Measurements from ENCODE around the gene PBXIP1.
"Not testable (repeated sequence)": the region's sequence is repeated elsewhere in the genome, so short reads cannot be mapped to it uniquely, and the experiment has no call there.

The PBXIP1 gene, protein sequence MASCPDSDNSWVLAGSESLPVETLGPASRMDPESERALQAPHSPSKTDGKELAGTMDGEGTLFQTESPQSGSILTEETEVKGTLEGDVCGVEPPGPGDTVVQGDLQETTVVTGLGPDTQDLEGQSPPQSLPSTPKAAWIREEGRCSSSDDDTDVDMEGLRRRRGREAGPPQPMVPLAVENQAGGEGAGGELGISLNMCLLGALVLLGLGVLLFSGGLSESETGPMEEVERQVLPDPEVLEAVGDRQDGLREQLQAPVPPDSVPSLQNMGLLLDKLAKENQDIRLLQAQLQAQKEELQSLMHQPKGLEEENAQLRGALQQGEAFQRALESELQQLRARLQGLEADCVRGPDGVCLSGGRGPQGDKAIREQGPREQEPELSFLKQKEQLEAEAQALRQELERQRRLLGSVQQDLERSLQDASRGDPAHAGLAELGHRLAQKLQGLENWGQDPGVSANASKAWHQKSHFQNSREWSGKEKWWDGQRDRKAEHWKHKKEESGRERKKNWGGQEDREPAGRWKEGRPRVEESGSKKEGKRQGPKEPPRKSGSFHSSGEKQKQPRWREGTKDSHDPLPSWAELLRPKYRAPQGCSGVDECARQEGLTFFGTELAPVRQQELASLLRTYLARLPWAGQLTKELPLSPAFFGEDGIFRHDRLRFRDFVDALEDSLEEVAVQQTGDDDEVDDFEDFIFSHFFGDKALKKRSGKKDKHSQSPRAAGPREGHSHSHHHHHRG

DNA sequence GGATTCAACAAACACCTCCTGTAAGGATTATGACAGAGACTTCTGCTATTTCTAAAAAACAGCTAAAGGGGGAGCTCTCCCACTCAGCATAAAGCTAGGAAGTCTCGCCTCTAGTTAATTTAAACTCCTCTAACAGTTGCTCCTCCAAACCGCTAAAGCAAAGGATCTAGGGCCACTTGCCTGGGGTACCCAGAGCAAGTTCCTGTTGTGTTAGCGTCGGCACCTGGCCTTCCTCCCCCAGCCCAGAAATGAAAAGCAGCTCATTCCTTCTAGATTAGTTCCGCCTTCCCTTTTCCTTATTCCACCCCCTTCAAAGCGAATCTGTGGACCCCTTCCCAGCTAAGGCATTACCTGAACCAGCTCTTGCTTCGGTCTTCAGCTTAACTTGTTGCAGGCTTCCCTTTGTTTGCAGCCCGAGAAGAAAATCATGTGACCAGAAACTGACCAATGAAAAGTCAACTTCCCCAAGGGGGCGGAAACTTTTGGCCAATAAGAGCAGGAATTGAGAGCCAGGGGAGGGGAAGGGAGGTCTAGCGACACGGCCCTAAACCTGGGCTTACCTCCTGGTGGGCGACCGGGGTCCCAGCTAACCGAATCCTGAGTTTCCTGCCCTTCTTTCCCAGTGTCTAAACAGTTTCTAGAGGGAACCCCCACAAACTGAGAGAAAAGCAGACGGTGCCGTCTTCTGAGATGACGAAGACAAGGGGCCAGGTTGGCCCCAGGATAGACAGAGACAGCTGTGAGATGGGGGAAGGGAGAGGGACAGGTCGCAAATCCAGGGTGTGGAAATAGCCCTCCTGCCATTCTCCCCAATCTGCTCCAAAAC, at the start of gene PBXIP1:
Gene PBXIP1 (minus strand): TSS at position 382 of the 826 bp plus-strand sequence. CDS start 2,378 bp downstream, outside the sequence.
- peak; percentile 47 for DNase-seq (ENCODE audit: low read depth)

DNA sequence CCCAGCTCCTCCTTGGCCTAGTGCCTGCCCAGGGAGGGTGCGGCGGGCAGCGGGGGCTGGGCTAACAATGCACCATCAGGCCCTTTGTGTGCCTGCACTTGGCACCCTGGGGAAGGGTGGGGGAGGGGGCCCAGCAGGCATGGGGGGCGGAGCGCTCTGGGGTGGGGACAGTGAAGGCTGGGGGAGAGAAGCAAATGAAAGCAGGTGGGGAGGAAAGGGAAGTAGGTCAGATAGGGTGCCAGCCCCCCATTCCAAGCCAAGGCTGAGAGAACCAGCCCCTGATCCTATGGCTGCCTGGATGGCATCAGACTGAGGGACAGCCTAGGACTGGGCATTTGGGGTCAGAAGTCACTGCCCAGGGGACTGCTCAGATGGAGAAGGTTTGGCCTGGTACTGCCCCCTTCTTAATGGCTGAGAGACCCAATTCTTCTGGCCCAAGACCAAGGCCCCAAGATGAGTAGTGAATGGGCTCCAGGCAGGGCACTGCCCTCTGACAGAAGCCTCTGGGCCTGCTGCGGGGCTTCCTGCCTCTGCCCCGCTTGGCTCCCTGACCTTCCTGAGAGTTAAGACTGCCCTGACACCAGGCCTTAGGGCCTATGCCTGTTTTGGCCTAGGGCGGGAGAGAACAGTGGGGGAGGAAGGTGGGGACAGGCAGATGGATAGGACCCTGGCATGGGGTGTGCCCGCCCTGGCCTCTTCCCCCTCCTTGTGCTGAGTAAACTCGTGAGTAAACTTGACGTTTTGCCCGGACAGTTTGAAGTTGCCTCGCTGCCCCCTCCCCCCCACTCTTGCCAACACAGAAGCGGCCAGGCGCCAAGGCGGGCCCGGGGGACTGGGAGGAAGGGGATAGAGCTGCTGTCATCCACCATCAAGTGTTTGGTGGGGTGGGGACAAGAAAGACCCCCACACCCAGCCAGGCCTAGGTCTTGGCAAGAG, 49.4 kb upstream of the PBXIP1 start:
- no peak for DNase-seq (ENCODE audit: low read depth)

DNA sequence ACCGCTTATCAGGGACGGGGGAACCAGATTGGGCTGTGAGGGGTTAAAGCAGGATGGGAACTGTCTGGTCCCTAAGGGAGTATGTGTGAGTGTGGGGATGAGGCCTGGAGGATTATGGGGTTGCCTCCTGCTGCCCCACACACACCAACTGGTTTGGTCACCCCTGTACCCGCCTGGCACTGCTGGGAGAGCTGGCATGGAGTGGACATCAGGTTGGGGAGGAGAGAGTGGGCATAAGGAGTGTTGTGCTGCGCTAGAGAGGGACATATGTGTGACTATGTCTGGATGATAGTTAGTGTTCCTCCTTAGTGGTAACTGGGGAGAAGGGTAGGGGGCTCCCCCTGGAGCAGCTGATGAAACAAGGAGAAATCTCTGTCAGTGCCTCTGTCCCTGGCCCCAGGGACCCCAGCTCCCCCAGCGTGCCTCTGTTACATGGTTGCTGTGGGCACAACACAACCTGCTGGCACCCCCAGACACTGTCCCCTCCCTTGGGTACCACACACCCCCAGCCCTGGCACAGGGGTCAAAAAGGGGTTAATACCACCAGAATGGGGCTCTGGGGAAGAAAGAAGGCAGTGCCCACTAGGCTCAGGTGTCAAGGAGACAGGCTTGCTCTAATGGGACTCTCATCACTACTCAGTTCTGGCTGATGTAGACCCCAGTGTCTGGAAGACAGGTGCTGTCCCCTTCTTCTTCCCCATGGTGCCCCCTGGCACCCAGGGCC, 48.6 kb upstream of the PBXIP1 start:
- no peak for DNase-seq (ENCODE audit: low read depth)

DNA sequence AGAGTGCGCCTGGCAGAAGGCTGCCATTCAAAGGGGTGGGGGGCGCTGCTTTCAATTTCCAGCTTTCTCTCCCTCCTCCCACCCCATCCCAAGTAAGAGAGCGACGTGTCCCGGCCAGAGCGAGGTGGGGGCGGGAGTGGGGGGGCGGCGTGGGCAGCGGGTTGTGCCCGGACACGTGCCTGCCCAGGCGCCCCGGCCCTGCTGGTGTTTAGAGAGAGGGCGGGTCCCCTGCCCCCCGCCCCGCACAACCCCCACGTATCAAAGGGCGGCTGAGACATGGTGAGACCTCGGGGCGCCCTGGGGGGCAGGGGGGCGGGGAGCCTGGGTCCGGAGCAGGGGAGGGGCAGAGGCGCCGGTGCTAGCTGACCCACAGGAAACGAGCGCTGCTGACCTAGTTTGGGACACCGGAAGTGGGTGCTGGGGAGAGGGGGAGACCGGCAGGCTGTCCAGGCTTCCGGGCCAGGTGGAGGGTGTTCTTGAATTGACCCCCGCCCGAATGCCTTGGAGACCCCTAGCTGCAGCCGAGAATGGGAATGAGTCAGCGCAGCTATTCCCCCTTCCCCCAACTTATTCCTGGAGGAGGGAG, 48.0 kb upstream of the PBXIP1 start:
- DNase-seq (ENCODE audit: low read depth) = no peak

DNA sequence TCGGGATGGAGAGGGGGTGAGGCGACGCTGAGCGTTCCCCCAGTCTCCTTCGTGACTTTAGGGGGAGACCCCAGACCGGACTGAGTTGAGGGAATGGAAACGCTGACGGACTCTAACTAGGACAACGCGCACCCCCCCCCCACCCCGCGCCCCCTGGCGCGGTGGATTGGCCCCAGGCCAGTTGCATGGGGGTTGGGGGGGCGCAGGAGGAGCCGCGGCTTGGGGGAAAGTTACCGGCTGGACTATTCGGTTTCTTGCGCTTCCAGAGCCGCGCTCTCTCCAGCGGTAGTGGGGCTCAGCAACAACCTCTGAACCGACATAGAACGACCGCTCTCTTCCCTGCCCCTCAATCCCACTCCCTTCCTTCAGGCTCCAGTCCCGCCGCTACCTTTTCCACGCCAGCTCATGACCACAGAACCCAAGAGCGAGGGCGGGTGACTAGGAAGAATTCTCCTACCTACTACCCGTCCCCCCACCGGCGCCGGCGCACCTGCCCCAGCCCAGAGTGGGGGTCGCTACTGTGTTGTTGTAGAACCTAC, 47.4 kb upstream of the PBXIP1 start:
- no peak for DNase-seq (ENCODE audit: low read depth)

DNA sequence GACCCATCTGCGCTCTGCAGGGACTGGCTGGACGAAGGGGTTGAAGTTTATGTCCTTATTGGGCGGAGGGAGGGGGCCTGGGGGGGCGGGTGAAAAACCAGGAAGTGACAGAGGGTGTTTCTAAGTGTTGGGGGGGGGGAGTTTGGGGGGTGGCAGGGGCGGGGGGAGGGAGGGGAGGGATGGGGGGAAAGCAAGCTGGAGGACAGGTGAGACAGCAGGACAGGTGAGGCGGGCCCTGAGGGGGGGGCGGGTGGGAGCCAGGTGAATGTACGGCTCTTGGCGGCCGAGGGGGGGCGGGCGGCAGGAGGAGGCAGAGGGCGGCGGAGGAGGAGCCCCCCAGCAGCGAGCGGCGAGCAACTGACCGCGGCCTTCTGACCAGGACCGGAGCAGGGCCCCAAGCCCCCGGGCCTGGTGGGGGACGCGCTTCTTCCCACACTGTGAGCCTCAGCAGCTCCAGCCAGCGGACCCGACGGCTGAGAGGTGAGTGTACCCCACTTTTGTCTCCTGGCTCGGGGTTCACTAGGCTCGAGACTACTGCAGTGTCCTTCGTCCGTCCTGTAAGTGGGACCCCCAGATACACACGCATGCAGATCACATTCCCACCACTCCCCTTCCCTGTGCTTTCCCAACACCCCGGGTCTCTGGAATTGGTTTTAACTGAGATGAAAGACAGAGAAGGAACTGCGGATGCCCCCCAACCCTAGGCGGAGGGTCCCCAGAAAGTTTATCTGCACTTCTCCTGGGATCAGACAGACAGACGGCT, 46.7 kb upstream of the PBXIP1 start, which contains the start of gene ZBTB7B:
Gene ZBTB7B (plus strand): TSS at position 339 of the 763 bp plus-strand sequence. CDS start 11,859 bp downstream, outside the sequence.
- no peak for DNase-seq (ENCODE audit: low read depth)

DNA sequence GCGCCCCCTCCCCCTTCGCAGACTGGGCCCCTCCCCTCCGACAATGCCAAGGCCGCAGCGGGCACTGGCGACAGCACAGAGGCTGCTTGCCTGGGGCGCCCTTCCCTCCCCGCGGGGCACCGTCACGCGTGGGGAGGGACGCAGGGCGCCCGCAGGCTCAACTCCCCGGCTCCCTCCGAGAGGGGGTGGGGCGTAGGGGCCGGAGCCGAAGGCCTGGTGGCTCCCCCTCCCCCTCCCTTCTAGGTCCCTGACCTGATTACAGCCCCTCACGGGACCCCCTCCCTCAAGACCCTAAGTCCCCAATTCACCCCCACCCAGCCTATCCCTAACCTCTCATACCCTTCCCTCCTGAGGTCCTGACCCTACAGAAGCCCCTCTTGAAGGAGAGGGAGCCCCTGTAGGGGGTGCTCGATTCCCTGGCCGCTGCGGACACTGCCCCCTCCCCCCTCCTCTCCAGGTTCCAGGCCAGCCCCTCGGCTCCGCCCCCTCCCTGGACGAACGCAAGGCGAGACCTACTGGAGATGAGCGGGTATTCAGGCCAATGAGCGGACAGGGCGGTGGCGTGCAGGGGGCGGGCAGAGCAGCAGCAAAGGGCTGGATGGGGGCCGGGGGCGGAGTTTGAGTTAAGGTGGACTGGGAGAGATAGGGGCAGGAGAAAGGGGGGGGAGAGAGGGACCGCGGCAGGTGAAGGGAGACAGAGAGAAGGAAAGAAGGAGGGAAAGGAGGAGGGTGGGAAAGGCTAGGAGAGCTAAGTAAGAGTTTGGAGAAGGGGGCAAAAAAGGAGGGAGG, 46.0 kb upstream of the PBXIP1 start:
- peak; percentile 98 for DNase-seq (ENCODE audit: low read depth)

DNA sequence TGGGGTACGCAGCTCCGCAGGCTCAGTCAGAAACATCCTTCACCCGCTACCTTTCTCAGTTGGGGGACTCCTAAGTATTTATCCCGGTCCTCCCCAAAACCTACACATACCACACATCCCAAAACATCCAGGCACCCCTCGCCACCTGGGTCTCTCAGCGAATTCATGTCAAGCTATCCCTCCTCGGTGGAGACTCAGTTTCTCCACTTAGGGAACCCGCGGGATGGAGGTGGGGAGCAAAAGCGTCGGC, 45.5 kb upstream of the PBXIP1 start:
- no peak for DNase-seq (ENCODE audit: low read depth)

DNA sequence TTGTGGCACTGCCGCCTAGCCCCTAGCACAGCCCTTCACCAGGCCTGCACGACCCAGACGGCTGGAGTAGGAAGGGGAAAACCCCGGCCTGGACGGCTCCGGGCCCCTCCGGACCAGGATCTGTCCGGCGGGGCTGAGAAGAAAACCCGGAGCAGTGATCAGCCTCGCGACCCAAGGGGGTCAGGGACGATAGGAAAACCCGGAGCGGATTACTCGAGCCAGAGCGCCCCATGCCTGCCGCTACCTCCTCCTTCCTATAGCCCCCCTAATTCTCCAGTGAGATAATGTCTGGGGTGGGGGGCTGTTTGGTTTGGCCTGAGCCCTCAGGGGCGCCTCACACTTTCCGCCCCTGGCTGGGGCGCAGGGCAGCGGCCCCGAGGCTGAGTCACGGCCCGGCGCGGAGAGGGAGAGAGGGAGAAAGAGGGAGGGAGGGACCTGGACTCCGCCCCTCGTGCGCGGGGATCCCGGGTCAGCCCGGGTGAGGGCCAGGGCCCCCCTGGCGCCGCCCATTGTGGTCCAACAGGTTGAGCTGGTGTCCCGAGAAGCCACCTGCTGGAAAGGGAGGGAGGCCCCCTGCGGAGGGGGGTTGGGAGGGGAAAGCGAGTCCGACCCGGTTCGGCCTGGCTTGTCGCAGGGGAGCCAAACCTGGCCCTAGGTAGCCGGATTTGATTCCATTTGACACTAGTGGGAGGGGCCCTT, 45.0 kb upstream of the PBXIP1 start:
- peak; percentile 76 for DNase-seq (ENCODE audit: low read depth)

DNA sequence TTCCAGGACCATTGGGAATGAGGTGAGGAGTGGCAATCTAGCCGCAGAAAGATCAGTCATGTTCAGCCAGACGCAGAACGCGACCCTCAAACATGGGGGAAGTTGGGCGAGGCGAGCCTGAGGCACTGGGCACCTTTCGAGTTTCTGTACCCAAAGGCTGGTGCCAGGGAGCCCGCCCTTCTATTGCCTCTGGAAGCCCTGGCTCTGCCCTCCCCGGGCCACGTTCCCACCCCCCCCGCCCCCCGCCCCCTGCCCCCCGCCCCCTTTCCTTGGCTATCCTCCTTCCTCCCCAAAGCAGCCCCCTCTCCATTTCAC, 44.5 kb upstream of the PBXIP1 start:
- DNase-seq (ENCODE audit: low read depth) = no peak

DNA sequence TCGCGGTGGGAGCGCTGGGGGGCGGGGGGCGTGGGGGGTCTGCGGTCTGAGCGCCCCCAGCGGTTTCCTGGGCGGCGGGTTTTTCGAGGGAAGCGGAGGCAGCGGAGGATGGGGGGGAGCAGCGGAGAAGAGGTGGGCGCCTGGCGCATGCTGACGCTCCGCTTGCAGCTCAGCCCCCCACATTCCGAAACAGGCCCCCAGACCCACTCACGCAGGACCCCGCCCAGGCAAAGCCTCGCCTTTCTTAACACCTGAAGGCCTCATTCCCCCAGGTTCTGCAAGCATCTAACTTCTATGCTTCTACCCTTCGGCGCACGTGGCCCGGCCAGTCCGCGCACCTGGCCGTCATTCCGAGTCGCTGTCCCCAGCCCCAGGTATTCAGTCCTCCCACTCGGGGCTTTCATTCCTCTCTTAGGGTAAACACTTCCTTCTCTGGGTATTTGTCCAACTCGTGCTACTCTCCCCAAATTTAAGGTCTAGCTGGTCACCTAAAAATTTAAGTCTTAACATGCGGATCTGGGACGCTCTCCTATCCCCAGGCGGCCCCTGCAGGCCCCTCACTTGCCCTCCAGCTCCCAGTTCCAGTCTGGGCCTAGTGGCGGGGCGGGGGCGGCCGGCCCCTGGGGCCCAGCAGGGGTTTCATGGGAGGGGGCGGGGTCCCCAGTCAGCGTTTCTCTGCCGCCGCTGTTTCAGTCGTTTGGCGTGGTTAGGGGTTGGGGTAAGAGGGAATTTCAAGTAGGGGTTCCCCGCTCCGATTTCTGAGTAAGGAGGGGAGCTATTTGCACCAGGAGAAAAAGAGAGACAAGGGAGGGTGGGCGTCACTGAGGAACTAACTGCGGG, 43.9 kb upstream of the PBXIP1 start:
- peak; percentile 46 for DNase-seq (ENCODE audit: low read depth)

DNA sequence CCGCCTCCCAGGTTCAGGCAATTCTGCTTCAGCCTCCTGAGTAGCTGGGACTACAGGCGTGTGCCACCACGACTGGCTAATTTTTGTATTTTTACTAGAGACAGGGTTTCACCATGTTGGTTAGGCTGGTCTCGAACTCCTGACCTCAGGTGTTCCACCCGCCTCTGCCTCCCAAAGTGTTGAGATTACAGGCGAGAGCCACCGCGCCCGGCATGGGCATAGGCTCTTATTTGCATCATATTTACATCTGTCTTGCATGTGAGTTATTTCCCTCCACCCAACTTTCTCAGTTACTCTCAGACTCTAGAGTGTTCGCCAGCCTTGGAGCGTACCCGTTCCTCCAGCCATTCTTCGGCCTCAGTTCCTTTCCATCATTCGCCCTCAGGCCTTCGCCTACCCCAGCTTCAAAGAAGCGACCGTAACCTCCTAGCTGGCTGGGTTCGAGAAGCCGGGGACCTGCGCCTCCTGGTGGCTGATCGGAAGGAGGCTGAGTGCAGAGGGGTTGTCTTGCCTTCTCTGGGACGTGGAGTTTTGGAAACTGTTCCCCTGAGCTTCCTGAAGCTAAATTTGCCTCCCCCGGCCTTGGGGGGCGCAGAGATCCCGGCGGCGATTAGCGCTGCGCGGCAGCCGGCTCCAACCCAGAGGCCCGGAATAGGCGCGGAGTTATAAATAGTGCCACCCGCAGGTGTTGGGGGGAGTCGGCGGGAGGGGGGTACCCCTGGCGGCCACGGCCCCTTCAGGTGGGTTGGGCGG, 43.1 kb upstream of the PBXIP1 start:
- peak; percentile 68 for DNase-seq (ENCODE audit: low read depth)

DNA sequence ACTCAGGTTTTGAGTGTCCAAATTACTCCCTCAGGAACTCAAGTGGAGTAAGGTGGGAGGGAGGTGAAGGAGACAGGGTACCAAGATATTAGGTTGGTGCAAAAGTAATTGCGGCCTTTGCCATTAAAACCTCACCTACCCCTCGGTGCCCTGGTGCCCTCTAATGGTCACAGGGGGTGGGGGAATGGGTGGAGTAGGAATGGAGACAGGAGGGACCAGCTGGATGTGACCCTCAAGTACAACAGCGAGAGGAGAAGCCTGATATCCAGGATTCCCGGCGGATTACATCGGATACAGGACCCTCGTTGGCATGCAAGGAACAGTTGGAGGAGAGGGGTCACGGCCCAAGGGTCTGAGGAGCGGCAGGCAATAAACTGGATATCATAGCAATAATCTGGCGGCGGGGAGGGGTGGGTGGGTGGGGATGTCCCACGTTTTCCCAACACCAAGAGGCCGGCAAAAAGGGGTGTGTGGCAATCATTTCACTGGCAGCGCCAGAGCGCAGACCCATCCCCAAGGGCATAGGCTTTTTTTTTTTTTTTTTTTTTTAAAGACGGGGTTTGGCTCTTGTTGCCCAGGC, 42.4 kb upstream of the PBXIP1 start:
- DNase-seq (ENCODE audit: low read depth) = no peak

DNA sequence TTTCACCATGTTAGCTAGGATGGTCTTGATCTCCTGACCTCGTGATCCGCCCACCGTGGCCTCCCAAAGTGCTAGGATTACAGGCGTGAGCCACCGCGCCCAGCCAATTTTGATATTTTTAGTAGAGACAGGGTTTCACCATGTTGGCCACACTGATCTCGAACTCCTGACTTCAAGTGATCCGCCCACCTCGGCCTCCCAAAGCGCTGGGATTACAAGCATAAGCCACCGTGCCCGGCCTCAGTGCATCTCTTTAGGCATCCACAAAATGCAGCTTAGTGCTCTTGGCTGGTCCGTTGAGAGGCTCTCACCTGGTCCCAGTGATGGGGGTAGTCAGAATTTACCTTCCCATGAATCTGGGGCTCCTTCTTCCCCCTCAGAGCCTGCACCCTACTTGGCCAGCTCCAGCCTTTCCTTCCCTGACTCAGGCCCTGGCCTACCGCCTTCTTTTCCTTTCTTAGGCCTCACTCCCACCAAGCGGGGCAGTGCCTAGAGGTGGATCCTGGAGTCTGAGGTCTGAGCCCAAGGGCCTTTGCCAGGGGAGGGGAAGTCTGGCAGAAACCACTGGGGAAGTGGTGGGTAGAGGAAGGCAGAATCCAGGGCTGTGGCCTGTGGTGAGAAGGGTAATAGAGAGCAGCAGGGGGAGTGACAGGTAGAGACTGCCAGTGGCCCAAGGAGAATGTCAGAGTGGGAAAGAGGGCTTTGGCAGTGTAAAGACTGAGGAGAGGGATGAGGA, 41.2 kb upstream of the PBXIP1 start:
- DNase-seq (ENCODE audit: low read depth) = no peak

DNA sequence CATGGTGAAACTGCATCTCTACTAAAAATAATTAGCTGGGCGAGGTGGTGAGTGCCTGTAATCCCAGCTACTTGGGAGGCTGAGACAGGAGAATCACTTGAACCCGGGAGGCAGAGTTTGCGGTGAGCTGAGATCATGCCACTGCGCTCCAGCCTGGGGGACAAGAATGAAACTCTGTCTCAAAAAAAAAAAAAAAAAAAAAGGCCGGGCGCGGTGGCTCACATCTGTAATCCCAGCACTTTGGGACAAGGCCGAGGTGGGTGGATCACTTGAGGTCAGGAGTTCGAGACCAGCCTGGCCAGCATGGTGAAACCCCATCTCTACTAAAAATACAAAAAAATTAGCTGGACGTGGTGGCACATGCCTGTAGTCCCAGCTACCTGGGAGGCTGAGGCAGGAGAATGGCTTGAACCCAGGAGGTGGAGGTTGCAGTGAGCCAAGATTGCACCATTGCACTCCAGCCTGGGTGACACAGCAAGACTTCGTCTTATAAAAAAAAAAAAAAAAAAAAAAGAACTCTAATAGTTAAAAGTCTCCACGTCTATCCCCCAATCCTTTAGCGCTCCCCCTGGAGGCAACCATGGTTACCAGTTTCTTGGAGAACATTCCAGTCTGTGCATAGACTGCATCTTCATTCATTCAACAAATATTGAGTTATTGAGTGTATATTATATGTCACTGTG, 39.5 kb upstream of the PBXIP1 start:
- not testable (repeated sequence) for DNase-seq (ENCODE audit: low read depth)

All from stimulated activated CD8-positive, alpha-beta memory T cell treated with anti-CD3 and anti-CD28 coated beads, Interleukin-4, amount 100 ng/mL, for 24 hours (primary cell).